BLaER1 (cell line): ENCODE results near the gene GALNT3.

Source experiments
- H3K27ac ChIP-seq: shearing (Covaris generic); formaldehyde crosslinking; 2 replicates; pipeline ENCODE4 v1.8.1; 2022
- H3K27me3 ChIP-seq: shearing (Covaris generic); formaldehyde crosslinking; 2 replicates; pipeline ENCODE4 v1.8.1; 2022
- H3K36me3 ChIP-seq: shearing (Covaris generic); formaldehyde crosslinking; 2 replicates; pipeline ENCODE4 v1.8.1; 2022
- H3K4me1 ChIP-seq: shearing (Covaris generic); formaldehyde crosslinking; 2 replicates; pipeline ENCODE4 v1.8.1; 2022
- H3K4me2 ChIP-seq: shearing (Covaris generic); formaldehyde crosslinking; 2 replicates; pipeline ENCODE4 v1.8.1; 2022
- H3K4me3 ChIP-seq: shearing (Covaris generic); formaldehyde crosslinking; 2 replicates; pipeline ENCODE4 v1.8.1; 2022
- H3K9ac ChIP-seq: shearing (Covaris generic); formaldehyde crosslinking; 2 replicates; pipeline ENCODE4 v1.8.1; 2022
- H3K9me3 ChIP-seq: shearing (Covaris generic); formaldehyde crosslinking; 2 replicates; pipeline ENCODE4 v1.8.1; 2022
- H4K20me1 ChIP-seq: shearing (Covaris generic); formaldehyde crosslinking; 2 replicates; pipeline ENCODE4 v1.8.1; 2022
- Cebpa-rat ChIP-seq: shearing (Covaris generic); IDR thresholded peaks from 2 replicates; pipeline ENCODE4 v1.8.1; 2022

The GALNT3 gene

GRCh38 chr2:165793779-165794535 lies at the start of gene GALNT3:
Gene GALNT3, minus strand, starts transcription at chr2:165794247. Its CDS starts 23,547 bp downstream, at chr2:165770700.
- Histone ChIP-seq H3K4me2 (peak within 1 kb of the TSS; percentile 97), H4K20me1 (no peaks in the 10 kb centered on the region), H3K4me3 (peak within 1 kb of the TSS; percentile 83), H3K27ac (peak within 1 kb of the TSS; percentile 89), H3K27me3 (peaks cover 12% of the 10 kb centered on the region), H3K4me1 (peaks cover 40% of the 10 kb centered on the region), H3K36me3 (no peaks in the 10 kb centered on the region), H3K9ac (peak within 1 kb of the TSS; percentile 79), H3K9me3 (no peaks in the 10 kb centered on the region)
- no peak for TF ChIP-seq Cebpa-rat

- H3K4me3 ChIP-seq = no peak overlapping the region
- no peaks in the 10 kb centered on the region for H3K36me3 ChIP-seq
- H3K4me2 ChIP-seq = no peak overlapping the region
- no peak for TF ChIP-seq Cebpa-rat
- H3K27me3 ChIP-seq = no peaks in the 10 kb centered on the region
- H4K20me1 ChIP-seq = no peaks in the 10 kb centered on the region
- no peak overlapping the region for H3K9ac ChIP-seq
- H3K4me1 ChIP-seq = no peaks in the 10 kb centered on the region
- H3K27ac ChIP-seq = no peak overlapping the region
- H3K9me3 ChIP-seq = no peaks in the 10 kb centered on the region
Observed at GRCh38 chr2:165843351-165843750, 49.3 kb upstream of the GALNT3 start.

GRCh38 chr2:165840333-165840958 lies 46.4 kb upstream of the GALNT3 start:
- Histone ChIP-seq H4K20me1 (no peaks in the 10 kb centered on the region), H3K27me3 (no peaks in the 10 kb centered on the region), H3K9me3 (no peaks in the 10 kb centered on the region), H3K4me2 (no peak overlapping the region), H3K4me1 (no peaks in the 10 kb centered on the region), H3K9ac (no peak overlapping the region), H3K4me3 (no peak overlapping the region), H3K27ac (no peak overlapping the region), H3K36me3 (no peaks in the 10 kb centered on the region)
- TF ChIP-seq Cebpa-rat = no peak

GRCh38 chr2:165839610-165840009 lies 45.6 kb upstream of the GALNT3 start:
- Histone ChIP-seq H3K36me3 (no peaks in the 10 kb centered on the region), H3K9ac (no peak overlapping the region), H3K4me3 (no peak overlapping the region), H3K27ac (no peak overlapping the region), H3K27me3 (no peaks in the 10 kb centered on the region), H3K4me2 (no peak overlapping the region), H4K20me1 (no peaks in the 10 kb centered on the region), H3K9me3 (no peaks in the 10 kb centered on the region), H3K4me1 (no peaks in the 10 kb centered on the region)
- no peak for TF ChIP-seq Cebpa-rat

- no peaks in the 10 kb centered on the region for H3K9me3 ChIP-seq
- H3K27ac ChIP-seq = no peak overlapping the region
- H3K4me1 ChIP-seq = no peaks in the 10 kb centered on the region
- no peaks in the 10 kb centered on the region for H3K36me3 ChIP-seq
- no peak overlapping the region for H3K4me3 ChIP-seq
- no peak for TF ChIP-seq Cebpa-rat
- H3K4me2 ChIP-seq = no peak overlapping the region
- H4K20me1 ChIP-seq = no peaks in the 10 kb centered on the region
- H3K27me3 ChIP-seq = no peaks in the 10 kb centered on the region
- no peak overlapping the region for H3K9ac ChIP-seq
Observed at GRCh38 chr2:165837122-165837521, 43.1 kb upstream of the GALNT3 start.

GRCh38 chr2:165835363-165835762 lies 41.3 kb upstream of the GALNT3 start:
- Histone ChIP-seq H3K9ac (no peak overlapping the region), H3K36me3 (no peaks in the 10 kb centered on the region), H3K27ac (no peak overlapping the region), H3K9me3 (no peaks in the 10 kb centered on the region), H3K4me3 (no peak overlapping the region), H3K27me3 (no peaks in the 10 kb centered on the region), H4K20me1 (no peaks in the 10 kb centered on the region), H3K4me1 (no peaks in the 10 kb centered on the region), H3K4me2 (no peak overlapping the region)
- TF ChIP-seq Cebpa-rat = no peak

- Histone ChIP-seq H4K20me1 (no peaks in the 10 kb centered on the region), H3K4me1 (no peaks in the 10 kb centered on the region), H3K27ac (no peak overlapping the region), H3K9ac (no peak overlapping the region), H3K27me3 (no peaks in the 10 kb centered on the region), H3K36me3 (no peaks in the 10 kb centered on the region), H3K9me3 (no peaks in the 10 kb centered on the region), H3K4me3 (no peak overlapping the region), H3K4me2 (no peak overlapping the region)
- no peak for TF ChIP-seq Cebpa-rat
Observed at GRCh38 chr2:165833156-165833555, 39.1 kb upstream of the GALNT3 start.

GRCh38 chr2:165827921-165828276 lies 33.9 kb upstream of the GALNT3 start:
- TF ChIP-seq Cebpa-rat = no peak
- no peaks in the 10 kb centered on the region for H3K9me3 ChIP-seq

GRCh38 chr2:165827016-165827920 lies 33.2 kb upstream of the GALNT3 start:
- Histone ChIP-seq H3K4me3 (no peak overlapping the region), H3K9ac (no peak overlapping the region), H3K9me3 (no peaks in the 10 kb centered on the region), H3K4me2 (no peak overlapping the region), H3K27me3 (no peaks in the 10 kb centered on the region), H3K36me3 (no peaks in the 10 kb centered on the region), H4K20me1 (no peaks in the 10 kb centered on the region), H3K27ac (no peak overlapping the region), H3K4me1 (no peaks in the 10 kb centered on the region)
- no peak for TF ChIP-seq Cebpa-rat

More at GRCh38 chr2:165827921-165828276, 33.9 kb upstream of the GALNT3 start:
- Histone ChIP-seq H3K4me2 (no peak overlapping the region), H3K4me1 (no peaks in the 10 kb centered on the region), H3K36me3 (no peaks in the 10 kb centered on the region), H3K4me3 (no peak overlapping the region), H4K20me1 (no peaks in the 10 kb centered on the region), H3K27ac (no peak overlapping the region), H3K9ac (no peak overlapping the region), H3K27me3 (no peaks in the 10 kb centered on the region)

- no peak overlapping the region for H3K4me2 ChIP-seq
- no peaks in the 10 kb centered on the region for H4K20me1 ChIP-seq
- H3K36me3 ChIP-seq = no peaks in the 10 kb centered on the region
- no peak overlapping the region for H3K4me3 ChIP-seq
- no peak overlapping the region for H3K27ac ChIP-seq
- TF ChIP-seq Cebpa-rat = no peak
- no peak overlapping the region for H3K9ac ChIP-seq
- H3K4me1 ChIP-seq = no peaks in the 10 kb centered on the region
- H3K9me3 ChIP-seq = no peaks in the 10 kb centered on the region
- H3K27me3 ChIP-seq = no peaks in the 10 kb centered on the region
Observed at GRCh38 chr2:165825041-165825440, 31.0 kb upstream of the GALNT3 start.
